Measurements from ENCODE around the gene B4GALNT2.
A peak's percentile ranks its signal among the peaks of the same experiment; 100 is the strongest.

The B4GALNT2 gene

DNA sequence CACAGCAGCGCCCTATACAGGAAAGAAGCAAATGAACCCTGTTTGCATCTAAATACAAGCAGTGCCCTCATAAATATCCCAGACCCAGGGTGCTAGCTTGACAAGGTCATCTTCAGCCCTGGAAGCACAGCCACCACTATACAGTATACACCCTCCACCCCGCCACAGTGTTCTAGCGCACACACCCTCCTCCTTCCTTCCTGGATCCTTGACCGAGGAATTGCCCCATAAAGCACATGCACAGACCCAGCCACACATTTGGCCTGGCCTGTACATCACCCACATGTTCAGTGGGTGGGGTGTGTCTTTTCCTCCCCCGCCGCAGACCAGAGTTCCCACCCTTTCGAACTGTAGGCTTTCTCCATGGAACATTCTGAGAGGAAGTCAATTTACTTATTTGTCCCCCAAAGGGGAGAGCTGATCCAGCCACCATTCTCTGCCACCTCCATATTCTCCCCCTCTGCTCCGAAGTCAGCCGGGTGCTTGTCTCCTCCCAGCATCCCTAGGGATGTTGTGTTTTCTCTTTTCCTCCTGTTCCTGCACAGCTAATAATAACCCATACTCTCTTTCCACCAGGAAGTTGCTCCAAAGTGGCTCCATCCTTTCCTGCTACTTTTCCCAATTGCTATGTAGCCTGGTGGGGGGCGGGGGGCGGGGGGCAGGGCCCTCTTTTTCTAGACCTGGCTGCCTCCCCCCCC lies 84.5 kb downstream of the B4GALNT2 start:
- no peak for DNase-seq (ENCODE audit: low spot score)
- in situ Hi-C loops (cut with MboI; ENCODE audit: low sequenced_read_pairs, unreplicated experiment), result no loop called here
- TF ChIP-seq, protein P1, sequence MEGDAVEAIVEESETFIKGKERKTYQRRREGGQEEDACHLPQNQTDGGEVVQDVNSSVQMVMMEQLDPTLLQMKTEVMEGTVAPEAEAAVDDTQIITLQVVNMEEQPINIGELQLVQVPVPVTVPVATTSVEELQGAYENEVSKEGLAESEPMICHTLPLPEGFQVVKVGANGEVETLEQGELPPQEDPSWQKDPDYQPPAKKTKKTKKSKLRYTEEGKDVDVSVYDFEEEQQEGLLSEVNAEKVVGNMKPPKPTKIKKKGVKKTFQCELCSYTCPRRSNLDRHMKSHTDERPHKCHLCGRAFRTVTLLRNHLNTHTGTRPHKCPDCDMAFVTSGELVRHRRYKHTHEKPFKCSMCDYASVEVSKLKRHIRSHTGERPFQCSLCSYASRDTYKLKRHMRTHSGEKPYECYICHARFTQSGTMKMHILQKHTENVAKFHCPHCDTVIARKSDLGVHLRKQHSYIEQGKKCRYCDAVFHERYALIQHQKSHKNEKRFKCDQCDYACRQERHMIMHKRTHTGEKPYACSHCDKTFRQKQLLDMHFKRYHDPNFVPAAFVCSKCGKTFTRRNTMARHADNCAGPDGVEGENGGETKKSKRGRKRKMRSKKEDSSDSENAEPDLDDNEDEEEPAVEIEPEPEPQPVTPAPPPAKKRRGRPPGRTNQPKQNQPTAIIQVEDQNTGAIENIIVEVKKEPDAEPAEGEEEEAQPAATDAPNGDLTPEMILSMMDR (IDR thresholded peaks at IDR 0.05; ENCODE audit: borderline replicate concordance, control extremely low read depth, extremely low read depth, insufficient read depth, missing control alignments), result no peak

DNA sequence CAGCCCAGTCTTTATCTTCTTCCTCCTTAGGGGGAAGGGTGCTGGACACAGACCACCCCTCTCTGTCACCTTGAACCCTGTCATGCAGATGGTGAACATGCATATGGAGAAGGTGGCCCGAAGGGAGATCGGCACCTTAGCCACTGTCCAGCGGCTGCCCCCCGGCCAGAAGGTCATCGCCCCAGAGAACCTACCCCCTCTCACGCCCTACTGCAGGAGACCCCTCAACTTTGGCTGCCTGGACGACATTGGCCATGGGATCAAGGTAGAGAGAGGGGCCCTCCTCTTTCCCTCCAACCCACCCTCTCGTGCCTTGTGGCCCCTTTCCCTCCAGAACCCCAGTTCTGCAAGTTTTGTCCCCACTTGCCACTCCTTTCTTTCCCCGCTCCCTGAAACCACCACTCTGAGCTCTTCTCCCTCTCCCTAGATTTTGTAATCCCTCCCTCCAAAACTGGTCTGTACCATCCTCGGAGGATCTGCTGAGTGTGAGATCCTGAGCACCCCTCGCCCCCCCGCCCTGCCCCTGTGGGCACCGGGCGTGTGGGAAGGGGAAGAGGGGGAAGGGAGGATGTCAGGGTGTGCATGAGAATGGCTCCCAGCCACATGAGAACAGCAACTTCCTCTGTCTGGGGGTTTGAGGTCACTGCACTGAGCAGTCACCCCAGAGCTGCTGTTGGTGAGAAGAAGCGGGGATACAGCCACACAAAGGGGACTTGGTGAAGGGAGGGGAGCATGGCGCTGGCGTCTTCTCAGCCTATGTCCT lies 85.3 kb downstream of the B4GALNT2 start:
- in situ Hi-C loops (cut with MboI; ENCODE audit: low sequenced_read_pairs, unreplicated experiment), result no loop called here
- TF ChIP-seq, protein P1 (IDR thresholded peaks at IDR 0.05; ENCODE audit: borderline replicate concordance, control extremely low read depth, extremely low read depth, insufficient read depth, missing control alignments), result no peak
- peak; percentile 89 for DNase-seq (ENCODE audit: low spot score)

DNA sequence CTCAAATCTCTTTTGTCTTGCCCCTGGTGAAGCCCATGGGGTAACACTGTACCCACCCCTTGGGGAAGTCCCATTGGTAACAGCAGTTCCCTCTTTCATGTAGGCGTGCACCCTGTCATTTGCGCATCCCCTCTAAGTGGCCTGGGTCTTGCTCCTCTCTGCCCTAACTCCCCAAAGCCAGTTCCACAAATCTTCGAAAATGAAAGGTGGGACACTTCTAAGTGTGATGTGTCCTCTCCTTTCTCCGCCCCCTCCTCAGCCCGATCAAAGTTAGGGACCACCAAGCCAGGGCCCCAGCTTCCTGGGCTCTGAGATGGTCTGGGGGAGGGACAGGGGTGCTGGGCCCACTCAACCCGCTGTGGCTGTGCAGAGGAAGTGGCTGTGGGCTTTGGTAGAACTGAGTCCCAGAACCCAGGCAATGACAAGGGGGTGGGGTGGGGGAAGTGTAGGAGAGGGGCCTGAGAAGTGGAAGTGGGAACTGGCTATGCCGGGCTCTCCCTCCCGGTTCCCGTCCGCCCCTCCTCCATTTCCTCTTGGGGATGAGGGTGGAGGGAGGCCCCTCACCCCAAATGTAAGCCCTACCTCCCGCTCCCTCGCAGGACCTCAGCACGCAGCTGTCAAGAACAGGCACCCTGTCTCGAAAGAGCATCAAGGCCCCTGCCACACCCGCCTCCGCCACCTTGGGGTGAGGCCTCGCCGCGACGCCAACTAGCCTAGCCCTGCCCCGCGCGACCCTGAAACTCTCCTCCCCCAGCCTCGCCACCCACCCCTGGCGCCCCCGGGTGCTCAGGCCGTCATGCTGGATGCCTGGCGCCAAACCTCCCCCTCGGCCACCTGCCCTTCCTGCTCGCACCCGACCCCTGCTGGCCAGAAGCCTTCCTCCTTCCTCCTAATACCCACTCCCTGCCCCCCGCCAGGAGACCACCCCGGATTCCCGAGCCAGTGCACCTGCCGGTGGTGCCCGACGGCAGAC lies 86.7 kb downstream of the B4GALNT2 start:
- TF ChIP-seq, protein P1 (IDR thresholded peaks at IDR 0.05; ENCODE audit: borderline replicate concordance, control extremely low read depth, extremely low read depth, insufficient read depth, missing control alignments), result peak; percentile 37
- in situ Hi-C loops (cut with MboI; ENCODE audit: low sequenced_read_pairs, unreplicated experiment), result no loop called here
- DNase-seq (ENCODE audit: low spot score), result peak; percentile 71

DNA sequence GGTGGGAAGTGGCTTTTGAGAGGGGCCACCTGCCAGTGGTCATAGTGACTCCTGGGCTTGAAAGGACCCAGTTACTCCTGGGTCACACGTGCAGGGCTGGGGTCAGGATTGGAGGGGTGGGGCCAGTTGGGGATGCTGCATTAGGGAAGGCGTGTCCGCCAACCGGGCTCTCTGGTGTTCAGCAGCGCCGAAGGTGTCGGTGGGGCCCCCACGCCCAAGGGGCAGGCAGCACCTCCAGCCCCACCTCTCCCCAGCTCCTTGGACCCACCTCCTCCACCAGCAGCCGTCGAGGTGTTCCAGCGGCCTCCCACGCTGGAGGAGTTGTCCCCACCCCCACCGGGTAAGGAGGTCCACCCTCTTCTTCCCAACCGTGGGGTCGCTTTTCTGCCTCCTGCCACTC lies 87.4 kb downstream of the B4GALNT2 start:
- in situ Hi-C loops (cut with MboI; ENCODE audit: low sequenced_read_pairs, unreplicated experiment), result no loop called here
- no peak for DNase-seq (ENCODE audit: low spot score)
- TF ChIP-seq, protein P1 (IDR thresholded peaks at IDR 0.05; ENCODE audit: borderline replicate concordance, control extremely low read depth, extremely low read depth, insufficient read depth, missing control alignments), result no peak

DNA sequence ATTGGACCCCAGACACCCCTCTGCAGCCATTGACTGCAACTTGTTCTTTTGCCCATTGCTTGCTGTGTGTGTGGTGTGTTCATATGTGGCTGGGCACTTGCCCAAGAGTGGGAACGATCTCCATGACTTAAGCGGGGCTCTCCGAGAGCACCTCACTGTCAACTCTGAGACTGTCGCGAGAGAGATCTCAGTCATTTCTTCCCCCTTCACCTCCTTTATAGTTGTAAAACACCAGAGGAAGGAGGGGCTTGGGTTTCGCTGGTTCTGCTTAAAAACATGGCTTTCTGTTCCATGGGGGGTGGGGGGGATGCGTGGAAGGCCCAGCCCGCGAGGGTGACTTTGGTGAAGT lies 90.6 kb downstream of the B4GALNT2 start:
- DNase-seq (ENCODE audit: low spot score), result no peak

More for the DNA sequence above, 90.6 kb downstream of the B4GALNT2 start:
- TF ChIP-seq, protein P1 (IDR thresholded peaks at IDR 0.05; ENCODE audit: borderline replicate concordance, control extremely low read depth, extremely low read depth, insufficient read depth, missing control alignments), result no peak
- in situ Hi-C loops (cut with MboI; ENCODE audit: low sequenced_read_pairs, unreplicated experiment), result no loop called here

All from GM13976 (cell line).